ENCODE data around the gene TMEM108. TPM values are rescaled to one million over a fixed set of nuclear protein-coding genes. Genes with fewer than 3 reads are reported as not detected.
A peak's percentile ranks its signal among the peaks of the same experiment; 100 is the strongest.

TMEM108 gene
- total RNA-seq, 4 donors from 2014 or later, result 2.6 to 9.2 (median 4.6) TPM

- H3K27ac ChIP-seq, result no peak overlapping the region
- intact Hi-C loops (cut with DNase I), result no loop called here
- TF ChIP-seq POLR2A (IDR thresholded peaks at IDR 0.05), result no peak
- no peak for TF ChIP-seq CTCF (IDR thresholded peaks at IDR 0.05)
- peak; percentile 13 to 32 for DNase-seq
- H3K4me1 ChIP-seq, result peaks cover 0 to 13% of the 10 kb centered on the region in 2 donors
- no peaks in the 10 kb centered on the region for H3K9me3 ChIP-seq
- H3K36me3 ChIP-seq, result no peaks in the 10 kb centered on the region
- H3K4me3 ChIP-seq (replicated peaks in 1 of 3), result no peak overlapping the region
- no peaks in the 10 kb centered on the region for H3K27me3 ChIP-seq
Measured at GRCh38 chr3:133117342-133117741, 79.2 kb downstream of the TMEM108 start.

DNA sequence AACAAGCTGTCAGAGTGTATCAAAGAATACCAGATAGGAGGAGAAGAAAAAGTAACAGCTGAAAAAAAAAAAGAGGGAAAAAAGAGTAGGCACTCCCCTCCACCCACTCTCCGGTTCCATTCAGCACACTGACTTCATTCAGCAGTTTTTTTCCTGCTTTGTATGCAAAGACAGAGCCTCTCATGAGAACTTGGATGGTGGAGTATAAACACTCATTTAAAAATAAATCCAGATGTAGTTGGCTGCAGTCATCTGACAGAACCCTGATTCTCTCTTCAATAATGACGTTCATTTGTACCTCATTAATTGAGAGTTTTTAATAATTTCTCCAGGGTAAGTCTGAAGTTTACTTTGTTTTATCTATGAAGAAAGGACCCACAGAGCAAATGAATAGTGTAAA, 81.0 kb downstream of the TMEM108 start:
- no peak for DNase-seq
- Histone ChIP-seq H3K36me3 (no peaks in the 10 kb centered on the region), H3K27ac (no peak overlapping the region), H3K9me3 (no peaks in the 10 kb centered on the region), H3K27me3 (no peaks in the 10 kb centered on the region), H3K4me3 (replicated peaks in 1 of 3) (no peak overlapping the region), H3K4me1 (peaks cover 0 to 13% of the 10 kb centered on the region in 2 donors)
- no peak for TF ChIP-seq POLR2A (IDR thresholded peaks at IDR 0.05)
- no peak for TF ChIP-seq CTCF (IDR thresholded peaks at IDR 0.05)
- WGBS, 2 donors, result 74 to 88% methylated on average over 2 of the region's 2 CpGs
- intact Hi-C loops (cut with DNase I), result no loop called here

- no peaks in the 10 kb centered on the region for H3K36me3 ChIP-seq
- H3K9me3 ChIP-seq, result no peaks in the 10 kb centered on the region
- WGBS, 2 donors, result 70 to 71% methylated on average over 3 of the region's 3 CpGs
- H3K27ac ChIP-seq, result no peak overlapping the region
- TF ChIP-seq CTCF (IDR thresholded peaks at IDR 0.05), result no peak
- TF ChIP-seq POLR2A (IDR thresholded peaks at IDR 0.05), result no peak
- no peak overlapping the region for H3K4me3 ChIP-seq (replicated peaks in 1 of 3)
- intact Hi-C loops (cut with DNase I), result no loop called here
- no peak for DNase-seq
- no peaks in the 10 kb centered on the region for H3K27me3 ChIP-seq
- H3K4me1 ChIP-seq, result peaks cover 0 to 13% of the 10 kb centered on the region in 2 donors
Measured at GRCh38 chr3:133121450-133121849, 83.3 kb downstream of the TMEM108 start.

- DNase-seq, result no peak
- Histone ChIP-seq H3K4me3 (replicated peaks in 1 of 3) (no peak overlapping the region), H3K36me3 (no peaks in the 10 kb centered on the region), H3K4me1 (no peaks in the 10 kb centered on the region), H3K27me3 (no peaks in the 10 kb centered on the region), H3K27ac (no peak overlapping the region), H3K9me3 (no peaks in the 10 kb centered on the region)
- WGBS, 2 donors, result 88 to 92% methylated on average over 1 of the region's 1 CpG
- TF ChIP-seq POLR2A (IDR thresholded peaks at IDR 0.05) (no peak), CTCF (IDR thresholded peaks at IDR 0.05) (no peak)
- intact Hi-C loops (cut with DNase I), result no loop called here
Measured at GRCh38 chr3:133123636-133124035, 85.4 kb downstream of the TMEM108 start.

DNA sequence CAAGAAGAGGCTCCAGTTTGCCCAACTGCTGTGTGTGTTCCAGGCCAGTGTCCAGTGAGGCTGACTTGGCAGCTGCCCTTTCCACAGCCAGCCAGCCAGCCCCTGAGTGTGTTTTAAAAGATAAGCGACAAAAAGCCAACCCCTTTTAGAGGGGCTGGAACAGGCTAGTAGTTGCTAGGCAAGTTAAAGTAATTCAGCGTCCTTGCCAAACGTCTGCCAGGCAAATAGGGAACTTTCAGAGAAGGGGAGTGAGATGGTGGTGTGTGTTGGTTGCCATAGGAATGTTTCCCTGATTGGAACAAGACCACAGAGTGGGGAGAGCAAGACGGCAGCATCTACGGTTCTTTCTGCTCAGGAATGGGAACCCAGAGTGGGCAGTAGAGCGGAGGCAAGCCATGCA, 86.3 kb downstream of the TMEM108 start:
- DNase-seq, result peak; percentile 26 to 42
- Histone ChIP-seq H3K9me3 (no peaks in the 10 kb centered on the region), H3K27me3 (no peaks in the 10 kb centered on the region), H3K4me3 (replicated peaks in 1 of 3) (no peak overlapping the region), H3K4me1 (no peaks in the 10 kb centered on the region), H3K27ac (no peak overlapping the region), H3K36me3 (no peaks in the 10 kb centered on the region)
- WGBS, 2 donors, result 28 to 41% methylated on average over 6 of the region's 6 CpGs
- TF ChIP-seq POLR2A (IDR thresholded peaks at IDR 0.05) (no peak), CTCF (IDR thresholded peaks at IDR 0.05) (no peak)
- intact Hi-C loops (cut with DNase I), result no loop called here

Data from thyroid gland (tissue), 4 donors.